Mesenchymal stem cell (in vitro differentiated cells and primary cell): ENCODE data around the gene TSPAN5. TPM values are rescaled to one million over a fixed set of nuclear protein-coding genes. Genes with fewer than 3 reads are reported as not detected.
A peak's percentile ranks its signal among the peaks of the same experiment; 100 is the strongest.
"Not testable (repeated sequence)": the region's sequence is repeated elsewhere in the genome, so short reads cannot be mapped to it uniquely, and the experiment has no call there.

ENCODE experiments used
- DNase-seq: peaks from one replicate; pipeline ENCODE4 v3.0.0-alpha.2; 2013
- H2AFZ ChIP-seq: one replicate; pipeline ENCODE4 v1.6.1; 2013; ENCODE audit warnings: low read depth, mild to moderate bottlenecking, control low read depth, inconsistent platforms, low read length, moderate library complexity
- H2AK5ac ChIP-seq: 2 replicates; pipeline ENCODE4 v1.6.1; 2013; ENCODE audit warnings: low read length, moderate library complexity, mild to moderate bottlenecking, inconsistent platforms; ENCODE audit not compliant: severe bottlenecking
- H2BK120ac ChIP-seq: one replicate; pipeline ENCODE4 v1.6.1; 2013; ENCODE audit warnings: low read depth, mild to moderate bottlenecking, inconsistent platforms, low read length, moderate library complexity
- H2BK12ac ChIP-seq, 2 experiments: one replicate each; pipeline ENCODE4 v1.6.1; 2013; ENCODE audit warnings: inconsistent platforms in 2 of 2, low read length in 2 of 2, mild to moderate bottlenecking in 2 of 2, moderate library complexity in 2 of 2, control low read depth in 1 of 2
- H2BK15ac ChIP-seq: one replicate; pipeline ENCODE4 v1.6.1; 2013; ENCODE audit warnings: mild to moderate bottlenecking, low read depth, inconsistent platforms; ENCODE audit not compliant: poor library complexity, severe bottlenecking
- H2BK5ac ChIP-seq: 2 replicates; pipeline ENCODE4 v1.6.1; 2013; ENCODE audit warnings: low read depth, mild to moderate bottlenecking, low read length, control low read depth, inconsistent platforms; ENCODE audit not compliant: poor library complexity, severe bottlenecking
- H3K14ac ChIP-seq, 2 experiments: one replicate each; pipeline ENCODE4 v1.6.1; 2013; ENCODE audit warnings: inconsistent platforms in 2 of 2, low read length in 2 of 2, control low read depth in 1 of 2, mild to moderate bottlenecking in 1 of 2, moderate library complexity in 1 of 2
- H3K18ac ChIP-seq, 2 experiments: one replicate each; pipeline ENCODE4 v1.6.1; 2013; ENCODE audit warnings: inconsistent platforms in 2 of 2, low read length in 2 of 2, control low read depth in 1 of 2, low read depth in 1 of 2, mild to moderate bottlenecking in 1 of 2
- H3K23ac ChIP-seq, 2 experiments: one replicate each; pipeline ENCODE4 v1.6.1; 2013; ENCODE audit warnings: inconsistent platforms in 2 of 2, low read length in 2 of 2, mild to moderate bottlenecking in 2 of 2, moderate library complexity in 2 of 2, control low read depth in 1 of 2
- H3K27ac ChIP-seq: 2 replicates; pipeline ENCODE4 v1.5.1; 2013; ENCODE audit warnings: mild to moderate bottlenecking, moderate library complexity, low read length, control low read depth, inconsistent platforms; ENCODE audit not compliant: poor library complexity, severe bottlenecking
- H3K27me3 ChIP-seq, 2 experiments: 2 replicates each; pipeline versions ENCODE4 v1.6.1 to v1.7.0; 2013; ENCODE audit warnings: low read length in 2 of 2, mild to moderate bottlenecking in 2 of 2, moderate library complexity in 2 of 2, control low read depth in 1 of 2, inconsistent platforms in 1 of 2; ENCODE audit not compliant: control insufficient read depth in 1 of 2, insufficient read depth in 1 of 2
- H3K36me3 ChIP-seq, 2 experiments: 2 replicates each; pipeline versions ENCODE4 v1.6.1 to v1.7.0; 2013; ENCODE audit warnings: low read length in 2 of 2, control low read depth in 1 of 2, inconsistent platforms in 1 of 2, low read depth in 1 of 2, mild to moderate bottlenecking in 1 of 2; ENCODE audit not compliant: insufficient read depth in 2 of 2, control insufficient read depth in 1 of 2
- H3K4ac ChIP-seq, 2 experiments: one replicate each; pipeline ENCODE4 v1.6.1; 2013; ENCODE audit warnings: inconsistent platforms in 2 of 2, low read length in 2 of 2, mild to moderate bottlenecking in 2 of 2, moderate library complexity in 2 of 2, control low read depth in 1 of 2, low read depth in 1 of 2
- H3K4me1 ChIP-seq: 2 replicates; pipeline ENCODE4 v1.6.1; 2013; ENCODE audit warnings: low read depth, low read length, control low read depth; ENCODE audit not compliant: control insufficient read depth, insufficient read depth
- H3K4me2 ChIP-seq: 2 replicates; pipeline ENCODE4 v1.6.1; 2013; ENCODE audit warnings: low read length, mild to moderate bottlenecking, inconsistent platforms; ENCODE audit not compliant: poor library complexity, severe bottlenecking
- H3K4me3 ChIP-seq, 2 experiments: 2 replicates each; pipeline versions ENCODE4 v1.5.1 to v1.7.0; 2013; ENCODE audit warnings: low read length in 2 of 2, mild to moderate bottlenecking in 2 of 2, control low read depth in 1 of 2, low read depth in 1 of 2; ENCODE audit not compliant: insufficient read depth in 1 of 2
- H3K79me1 ChIP-seq: replicated peaks from 2 replicates; pipeline ENCODE4 v1.6.1; 2013; ENCODE audit warnings: mild to moderate bottlenecking, control low read depth, low read length, inconsistent platforms; ENCODE audit not compliant: poor library complexity, severe bottlenecking
- H3K9ac ChIP-seq: 2 replicates; pipeline ENCODE4 v1.7.0; 2013; ENCODE audit warnings: mild to moderate bottlenecking, low read length, moderate library complexity
- H3K9me3 ChIP-seq: 2 replicates; pipeline ENCODE4 v1.7.0; 2013; ENCODE audit warnings: mild to moderate bottlenecking, low read length; ENCODE audit not compliant: control insufficient read depth
- H4K8ac ChIP-seq: one replicate; pipeline ENCODE4 v1.6.1; 2013; ENCODE audit warnings: inconsistent platforms, mild to moderate bottlenecking, low read length, moderate library complexity
- H4K91ac ChIP-seq: one replicate; pipeline ENCODE4 v1.6.1; 2013; ENCODE audit warnings: mild to moderate bottlenecking, low read length, inconsistent platforms
- WGBS: methylation state at CpG from one replicate; pipeline ENCODE4 v1.1.7; 2013; ENCODE audit warnings: mixed read lengths; 5-methylcytosine and 5-hydroxymethylcytosine counted together
- polyA plus RNA-seq, 2 experiments: library from polyadenylated mRNA; stranded (reverse); fragments of 200-250 nt; gene quantifications; one replicate each; pipeline ENCODE4 v1.2.3, GENCODE V29; 2013

Gene TSPAN5
- 20.4 TPM for polyA plus RNA-seq (2013, experiment 1 of 2)
- polyA plus RNA-seq (2013, experiment 2 of 2), result 22.2 TPM

DNA sequence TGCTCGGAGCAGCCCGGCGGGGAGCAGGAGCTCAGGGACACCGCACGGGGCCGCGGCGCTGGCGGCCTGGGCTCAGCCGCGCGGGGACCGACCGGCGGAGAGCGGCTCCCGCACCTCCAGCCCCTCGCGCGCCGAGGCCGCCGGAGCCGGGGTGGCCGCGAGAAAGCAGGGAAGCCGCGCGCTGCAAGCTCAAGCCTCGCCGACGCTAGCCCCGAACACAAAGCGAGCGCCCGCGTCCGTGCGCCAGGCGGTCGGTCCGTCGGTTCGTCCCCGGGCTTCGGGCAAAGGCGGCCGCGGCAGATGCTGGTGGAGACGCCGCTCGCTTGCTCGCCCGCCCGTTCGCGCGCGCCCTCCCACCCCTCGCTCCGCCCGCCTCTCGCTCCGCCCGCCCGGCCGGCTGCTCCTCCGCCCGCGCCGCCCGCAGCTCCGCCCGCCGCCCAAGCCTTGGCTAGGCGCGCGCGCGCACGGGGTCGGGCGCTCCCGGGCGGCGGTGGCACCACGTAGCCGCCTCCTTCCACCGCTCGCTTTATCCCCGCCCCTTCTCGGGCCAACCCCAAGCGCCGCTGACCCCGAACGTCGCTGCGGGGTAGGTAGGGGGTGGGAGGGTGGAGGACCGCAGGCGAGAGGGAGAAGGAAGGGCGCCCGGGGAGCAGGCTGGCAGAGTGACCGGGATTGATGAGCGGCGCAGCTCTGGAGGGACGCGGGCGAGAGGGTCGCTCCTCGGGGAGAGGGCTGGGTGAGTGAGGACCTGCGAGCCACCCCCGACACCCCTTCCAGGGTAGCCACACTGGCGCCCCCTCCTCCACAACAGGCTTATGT lies at the start of gene TSPAN5:
TSPAN5 (minus strand) TSS at position 325 of the 819 bp plus-strand sequence.
- H3K27ac ChIP-seq, result peak within 1 kb of the TSS; percentile 82
- H3K4ac ChIP-seq, result peak within 1 kb of the TSS; percentile 94 to 97
- H2BK12ac ChIP-seq, result peak within 1 kb of the TSS; percentile 83 to 94
- DNase-seq, result peak; percentile 81
- H2BK15ac ChIP-seq, result peak within 1 kb of the TSS; percentile 99
- no peaks in the 10 kb centered on the region for H3K27me3 ChIP-seq
- 1% methylated on average over 49 of the region's 113 CpGs for WGBS
- peak within 1 kb of the TSS; percentile 89 for H3K4me2 ChIP-seq
- peak within 1 kb of the TSS; percentile 93 for H3K9ac ChIP-seq
- peak within 1 kb of the TSS; percentile 87 to 89 for H3K18ac ChIP-seq
- H2AK5ac ChIP-seq, result peak within 1 kb of the TSS; percentile 77
- peak within 1 kb of the TSS; percentile 67 for H2BK120ac ChIP-seq
- peak within 1 kb of the TSS in 1 of 2 experiments; percentile 97 for H3K14ac ChIP-seq
- no peaks in the 10 kb centered on the region for H3K9me3 ChIP-seq
- peak within 1 kb of the TSS in 1 of 2 experiments; percentile 92 for H3K23ac ChIP-seq
- H3K4me3 ChIP-seq, result peak within 1 kb of the TSS; percentile 85 to 97
- H2AFZ ChIP-seq, result peak within 1 kb of the TSS; percentile 71
- H3K36me3 ChIP-seq, result peaks cover 0 to 3% of the 10 kb centered on the region in 2 experiments
- H4K8ac ChIP-seq, result peak within 1 kb of the TSS; percentile 86
- peak within 1 kb of the TSS; percentile 46 for H2BK5ac ChIP-seq
- H4K91ac ChIP-seq, result peak within 1 kb of the TSS; percentile 95
- H3K4me1 ChIP-seq, result peaks cover 10% of the 10 kb centered on the region
- H3K79me1 ChIP-seq, result peaks cover 7% of the 10 kb centered on the region

DNA sequence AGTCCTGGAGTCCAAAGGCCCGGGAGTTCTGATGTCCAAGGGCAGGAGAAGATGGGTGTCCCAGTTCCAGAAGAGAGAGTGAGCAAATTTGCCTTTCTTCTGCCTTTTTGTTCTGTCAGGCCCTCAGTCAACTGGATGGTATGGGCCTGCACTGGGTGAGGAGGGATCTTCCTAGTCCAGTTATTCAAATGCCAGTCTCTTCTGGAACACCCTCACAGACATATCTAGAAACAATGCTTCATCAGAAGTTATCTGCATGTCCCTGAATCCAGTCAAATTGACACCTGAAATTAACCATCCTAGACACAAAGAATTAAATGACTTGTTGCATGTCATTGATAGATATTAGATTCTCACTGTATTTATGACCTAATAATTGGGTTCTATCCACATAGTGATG lies 48.5 kb upstream of the TSPAN5 start:
- Histone ChIP-seq H3K9ac (no peak overlapping the region), H2BK12ac (no peak overlapping the region), H3K36me3 (no peaks in the 10 kb centered on the region), H3K4ac (no peak overlapping the region), H3K4me3 (no peak overlapping the region), H3K14ac (no peak overlapping the region), H2BK5ac (no peak overlapping the region), H3K27me3 (no peaks in the 10 kb centered on the region), H3K4me2 (no peak overlapping the region), H3K79me1 (no peaks in the 10 kb centered on the region), H3K23ac (no peak overlapping the region), H3K27ac (no peak overlapping the region), H3K9me3 (peaks cover 3% of the 10 kb centered on the region), H4K91ac (no peak overlapping the region), H2AK5ac (no peak overlapping the region), H2BK120ac (no peak overlapping the region), H2AFZ (no peak overlapping the region), H3K18ac (no peak overlapping the region), H2BK15ac (no peak overlapping the region), H4K8ac (no peak overlapping the region), H3K4me1 (peaks cover 2% of the 10 kb centered on the region)
- no peak for DNase-seq
- 78% methylated on average over 1 of the region's 1 CpG for WGBS

DNA sequence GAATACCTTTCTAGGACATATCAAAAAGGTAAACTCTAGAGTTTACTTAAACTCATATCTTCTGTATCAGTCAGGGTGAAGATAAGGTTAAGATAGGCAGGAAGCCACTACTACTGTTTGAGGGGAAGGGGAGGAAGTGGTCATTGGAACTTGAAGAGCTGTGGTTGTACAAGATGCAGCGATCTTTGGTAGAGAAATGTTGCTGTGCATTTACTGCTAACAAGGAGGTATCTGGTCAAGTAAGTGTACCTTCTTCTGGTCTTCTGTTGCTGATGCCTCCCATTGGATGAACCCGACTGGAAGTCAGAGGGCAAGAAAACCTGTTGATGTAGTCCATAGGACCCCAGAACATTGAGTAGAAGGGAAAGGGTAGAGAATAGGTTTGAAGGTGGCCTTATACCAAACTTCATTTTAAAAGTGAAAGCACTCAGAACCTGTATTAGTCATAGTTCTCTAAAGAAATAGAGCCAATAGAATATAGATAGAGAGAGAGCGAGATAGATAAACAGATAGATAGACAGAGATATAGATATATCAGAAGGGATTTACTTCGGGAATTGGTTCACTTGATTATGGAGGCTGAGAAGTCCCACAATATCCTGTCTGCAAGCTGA lies 47.9 kb upstream of the TSPAN5 start:
- peaks cover 2% of the 10 kb centered on the region for H3K4me1 ChIP-seq
- H3K4ac ChIP-seq, result no peak overlapping the region
- 98% methylated on average over 4 of the region's 4 CpGs for WGBS

DNA sequence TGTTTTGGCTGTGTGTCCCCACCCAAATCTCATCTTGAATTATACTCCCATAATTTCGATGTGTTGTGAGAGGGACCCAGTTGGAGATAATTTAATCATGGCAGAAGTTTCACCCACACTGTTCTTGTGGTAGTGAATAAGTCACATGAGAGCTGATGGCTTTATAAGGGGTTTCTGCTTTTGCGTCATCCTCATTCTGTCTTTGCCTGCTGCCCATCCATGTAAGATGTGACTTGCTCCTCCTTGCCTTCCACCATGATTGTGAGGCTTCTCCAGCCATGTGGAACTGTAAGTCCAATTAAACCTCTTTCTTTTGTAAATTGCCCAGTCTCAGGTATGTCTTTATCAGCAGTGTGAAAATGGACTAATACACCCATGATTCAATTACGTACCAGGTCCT lies 47.2 kb upstream of the TSPAN5 start:
- H3K27me3 ChIP-seq, H2BK120ac ChIP-seq, H3K14ac ChIP-seq, H2AK5ac ChIP-seq, H2BK5ac ChIP-seq, H3K9me3 ChIP-seq, H4K91ac ChIP-seq, H2BK12ac ChIP-seq, H3K36me3 ChIP-seq, DNase-seq, H2AFZ ChIP-seq, H4K8ac ChIP-seq, H3K27ac ChIP-seq, H3K4ac ChIP-seq, H3K23ac ChIP-seq, H3K4me2 ChIP-seq, H3K4me1 ChIP-seq, H3K4me3 ChIP-seq, H3K79me1 ChIP-seq, H3K18ac ChIP-seq, H2BK15ac ChIP-seq, H3K9ac ChIP-seq: not testable (repeated sequence)
- 93% methylated on average over 3 of the region's 3 CpGs for WGBS

More for the DNA sequence above, 47.9 kb upstream of the TSPAN5 start:
- Histone ChIP-seq H2AK5ac (no peak overlapping the region), H3K27me3 (no peaks in the 10 kb centered on the region), H3K79me1 (no peaks in the 10 kb centered on the region), H3K4me3 (no peak overlapping the region), H3K14ac (no peak overlapping the region), H2BK120ac (no peak overlapping the region), H3K36me3 (no peaks in the 10 kb centered on the region), H2AFZ (no peak overlapping the region), H3K18ac (no peak overlapping the region), H3K9ac (no peak overlapping the region), H2BK5ac (no peak overlapping the region), H2BK15ac (no peak overlapping the region), H3K27ac (no peak overlapping the region), H4K91ac (no peak overlapping the region), H3K23ac (no peak overlapping the region), H3K4me2 (no peak overlapping the region), H4K8ac (no peak overlapping the region), H2BK12ac (no peak overlapping the region), H3K9me3 (peaks cover 3% of the 10 kb centered on the region)
- DNase-seq, result no peak
